Measurements from ENCODE around the gene WDR44.
"Not testable (repeated sequence)": the region's sequence is repeated elsewhere in the genome, so short reads cannot be mapped to it uniquely, and the experiment has no call there.

WDR44 gene

DNA sequence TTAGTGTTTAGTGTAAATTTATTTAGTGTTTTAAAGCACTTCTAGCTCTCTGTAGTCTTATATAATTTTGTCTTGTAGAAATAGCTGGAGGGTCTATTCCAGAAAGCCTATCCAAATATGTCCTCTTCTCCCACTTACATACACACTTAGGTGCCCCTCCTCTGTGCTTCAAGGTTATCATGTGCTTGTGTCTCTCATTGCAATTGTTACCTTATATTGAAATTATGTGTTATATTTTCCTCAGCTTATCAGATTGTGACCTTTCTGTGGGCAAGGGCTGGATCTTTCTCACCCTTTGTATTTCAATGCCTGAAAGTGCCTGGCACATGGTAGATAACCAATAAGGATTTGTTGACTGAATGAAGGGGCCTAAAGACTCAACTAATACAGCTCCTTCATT, 18.4 kb downstream of the WDR44 start:
- DNase-seq: no peak

DNA sequence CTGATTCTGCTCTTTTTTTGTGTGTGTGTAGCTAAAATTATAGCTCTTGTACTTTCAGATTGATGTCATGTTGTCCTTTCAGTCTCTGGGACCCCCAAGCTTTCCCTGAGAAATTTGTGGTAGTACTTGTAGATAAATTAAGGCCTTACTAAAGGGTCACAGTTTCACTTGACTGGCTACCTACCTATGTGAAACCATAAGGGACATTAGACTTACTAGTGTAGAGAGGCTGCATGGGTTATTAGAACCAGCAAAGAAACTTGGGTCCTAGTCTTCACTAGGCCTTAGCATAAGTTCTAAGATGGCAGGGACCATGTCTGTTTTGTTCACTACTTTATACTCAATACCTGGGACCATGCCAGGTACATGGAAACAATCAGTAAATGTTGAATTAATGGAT, 21.4 kb downstream of the WDR44 start:
- DNase-seq: no peak

DNA sequence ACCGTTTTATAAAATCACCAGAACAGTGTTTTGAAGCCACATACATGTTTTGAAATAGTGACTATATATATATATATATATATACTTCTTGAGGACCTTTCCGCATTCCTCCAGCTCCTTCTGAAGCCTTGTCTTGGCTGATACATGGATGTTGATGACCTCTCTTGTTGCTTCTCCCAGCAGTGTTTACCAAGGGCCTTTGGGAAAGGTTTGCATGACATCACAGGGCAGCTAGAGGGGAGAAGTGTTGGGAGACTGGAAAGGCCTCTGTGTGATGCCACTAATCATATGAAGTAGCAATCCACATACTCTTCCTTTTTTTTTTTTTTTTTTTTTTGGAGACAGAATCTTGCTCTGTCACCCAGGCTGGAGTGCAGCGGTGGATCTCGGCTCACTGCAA, 22.5 kb downstream of the WDR44 start:
- DNase-seq: no peak

DNA sequence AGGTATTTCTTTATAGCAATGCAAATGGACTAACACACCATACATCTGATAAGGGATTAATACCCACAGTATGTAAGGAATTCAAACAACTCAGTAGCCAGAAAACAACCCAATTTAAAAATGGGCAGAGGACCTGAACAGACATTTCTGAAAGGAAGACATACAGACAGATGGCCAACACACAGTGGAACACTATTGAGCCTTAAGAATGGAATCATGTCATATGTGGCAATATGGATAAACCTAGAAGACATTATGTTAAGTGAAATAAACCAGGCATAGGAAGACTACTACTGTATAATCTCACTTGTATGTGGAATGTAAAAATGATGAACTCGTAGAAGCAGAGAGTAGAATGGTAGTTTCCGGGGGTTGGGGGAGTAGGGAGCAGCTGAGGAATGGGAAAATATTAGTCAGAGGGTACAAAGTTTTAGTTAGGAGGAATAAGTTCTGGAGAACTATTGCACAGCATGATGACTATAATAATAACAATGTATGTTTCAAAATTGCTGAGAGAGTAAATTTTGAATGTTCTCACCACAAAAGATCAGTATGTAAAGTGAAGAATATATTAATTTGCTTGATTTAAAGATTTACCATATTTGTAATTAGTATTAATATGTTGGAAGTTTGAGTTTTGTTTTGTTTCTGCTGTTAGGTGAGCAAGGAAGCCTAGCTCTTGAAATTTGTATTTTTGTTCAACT, 25.2 kb downstream of the WDR44 start:
- DNase-seq: no peak

DNA sequence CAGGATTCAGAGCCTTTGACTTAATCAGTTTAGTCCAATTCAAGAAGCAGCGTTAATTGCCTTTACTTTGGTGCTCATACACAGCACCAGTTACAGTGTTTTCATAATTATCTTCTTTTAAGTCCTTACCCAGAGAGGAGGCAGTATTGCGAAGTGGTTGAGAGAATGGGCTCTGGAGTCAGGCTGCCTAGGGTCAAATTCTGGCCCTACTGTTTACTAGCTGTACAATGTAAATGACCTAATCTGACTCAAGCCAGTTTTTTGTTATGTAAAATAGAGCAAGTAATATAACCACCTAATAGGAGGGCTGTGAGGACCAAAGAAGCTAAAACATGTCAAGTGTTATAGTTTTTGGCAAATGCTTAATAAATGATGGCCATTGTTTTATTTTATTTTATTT, 27.6 kb downstream of the WDR44 start:
- no peak for DNase-seq

DNA sequence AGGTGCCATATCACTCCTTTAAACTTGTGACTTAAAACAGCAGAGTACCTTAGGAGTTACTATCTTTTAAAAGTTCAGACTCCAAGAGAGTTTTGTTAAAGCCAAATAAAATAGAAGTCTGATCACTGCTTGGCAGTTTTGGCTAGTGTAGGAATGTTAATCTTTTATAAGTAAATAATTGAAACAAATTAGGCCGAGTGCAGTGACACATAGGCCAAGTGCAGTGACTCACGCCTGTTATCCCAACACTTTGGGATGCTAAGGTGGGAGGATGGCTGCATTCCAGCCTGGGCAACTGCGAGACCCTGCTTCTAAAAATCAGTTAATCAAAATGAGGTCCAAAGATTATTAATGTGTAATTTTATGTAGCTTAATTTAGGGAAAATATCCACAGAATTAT, 37.2 kb downstream of the WDR44 start:
- no peak for DNase-seq

DNA sequence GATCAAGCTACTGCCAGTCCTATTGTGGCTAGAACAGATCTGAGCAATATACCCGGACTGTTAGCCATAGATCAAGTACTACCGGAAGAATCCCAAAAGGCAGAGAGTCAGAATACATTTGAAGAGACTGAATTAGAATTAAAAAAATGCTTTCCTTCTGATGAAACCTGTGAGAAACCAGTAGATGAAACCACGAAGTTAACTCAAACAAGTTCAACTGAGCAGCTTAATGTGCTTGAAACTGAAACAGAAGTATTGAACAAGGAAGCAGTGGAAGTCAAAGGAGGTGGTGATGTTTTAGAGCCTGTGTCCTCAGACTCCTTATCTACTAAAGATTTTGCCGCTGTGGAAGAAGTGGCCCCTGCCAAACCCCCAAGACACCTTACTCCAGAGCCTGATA, 46.8 kb downstream of the WDR44 start:
- DNase-seq: no peak

DNA sequence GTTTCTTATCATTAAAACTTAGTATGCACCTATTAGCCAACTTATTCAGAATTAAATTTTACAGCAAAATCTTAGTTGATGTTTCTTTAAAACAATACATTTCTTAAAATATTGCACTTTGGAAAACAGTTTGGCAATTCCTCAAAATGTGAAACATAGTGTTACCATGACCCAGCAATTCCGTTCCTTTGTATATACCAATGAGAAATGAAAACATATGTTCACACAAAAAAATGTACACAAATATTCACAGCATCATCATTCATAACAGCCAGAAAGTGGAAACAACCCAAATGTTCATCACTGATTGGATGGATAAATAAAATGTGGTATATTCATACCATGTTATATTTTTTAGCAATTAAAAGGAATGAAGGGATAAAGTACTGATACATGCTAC, 50.2 kb downstream of the WDR44 start:
- DNase-seq: no peak

DNA sequence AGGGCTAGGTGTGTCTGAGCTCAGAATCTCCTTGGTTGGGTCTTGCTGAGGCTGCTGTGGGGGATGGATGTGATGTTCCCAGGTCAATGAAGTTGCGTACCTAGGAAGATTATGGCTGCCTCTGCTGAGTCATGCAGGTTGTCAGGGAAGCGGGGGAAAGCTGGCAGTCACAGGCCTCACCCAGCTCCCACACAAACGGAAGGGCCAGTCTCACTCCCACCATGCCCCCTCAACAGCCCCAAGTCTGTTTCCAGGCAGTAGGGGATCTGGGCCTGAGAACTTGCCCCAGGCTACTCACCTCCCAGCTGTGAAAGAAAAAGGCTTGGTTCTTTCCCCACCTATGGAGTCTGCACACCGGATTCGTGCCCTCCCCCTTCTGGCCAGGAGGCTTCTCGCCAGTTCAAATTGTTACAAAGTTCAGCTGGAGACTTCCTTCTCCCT, 72.9 kb downstream of the WDR44 start:
- no peak for DNase-seq

DNA sequence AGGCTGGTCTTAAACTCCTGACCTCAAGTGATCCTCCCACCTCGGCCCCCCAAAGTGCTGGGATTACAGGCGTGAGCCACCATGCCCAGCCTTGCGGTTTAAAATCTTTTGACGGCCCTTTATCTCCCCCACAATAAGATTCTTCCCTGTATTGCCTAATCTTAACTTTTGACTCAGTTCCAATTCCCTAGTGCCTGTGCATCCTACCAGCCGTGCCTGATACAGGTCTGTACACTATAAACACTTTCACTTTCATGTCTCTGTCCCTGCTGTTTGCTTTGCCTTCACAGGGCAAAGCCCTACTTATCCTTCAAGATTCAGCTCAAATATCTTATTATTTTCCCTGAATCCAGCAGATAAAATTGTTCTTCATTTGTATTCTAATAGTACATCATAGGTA, 74.6 kb downstream of the WDR44 start:
- no peak for DNase-seq

DNA sequence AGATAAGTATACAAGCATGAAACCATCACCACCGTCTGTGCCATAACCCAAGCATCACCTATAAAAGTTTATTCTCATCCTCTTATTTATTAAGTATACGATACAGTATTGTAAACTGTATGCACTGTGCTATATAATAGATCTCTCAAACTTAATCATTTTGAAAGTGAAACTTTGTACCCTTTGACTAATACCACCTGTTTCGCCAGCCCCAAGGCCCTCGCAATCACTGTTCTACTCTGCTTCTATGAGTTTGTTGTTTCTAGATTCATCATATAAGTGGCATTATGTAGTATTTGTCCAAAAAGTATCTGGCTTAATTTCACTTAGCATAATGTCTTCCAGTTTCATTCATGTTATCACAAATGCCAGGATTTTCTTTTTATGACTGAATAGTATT, 77.7 kb downstream of the WDR44 start:
- DNase-seq: no peak

DNA sequence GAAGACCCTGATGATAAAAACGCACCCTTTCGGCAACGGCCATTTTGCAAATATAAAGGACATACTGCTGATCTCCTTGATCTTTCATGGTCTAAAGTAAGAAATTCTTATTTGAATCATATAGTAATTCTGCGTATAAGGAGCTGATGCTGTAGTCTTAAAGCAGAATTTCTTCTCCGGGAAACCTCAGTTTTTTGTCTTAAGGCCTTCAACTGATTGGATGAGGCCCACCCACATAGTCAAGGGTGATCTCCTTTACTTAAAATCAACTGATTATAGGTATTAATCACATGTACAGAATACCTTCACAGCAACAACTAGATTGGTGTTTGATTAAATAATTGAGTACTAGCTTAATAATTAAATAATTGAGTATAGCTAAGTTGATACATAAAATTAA, 86.9 kb downstream of the WDR44 start:
- DNase-seq: no peak

DNA sequence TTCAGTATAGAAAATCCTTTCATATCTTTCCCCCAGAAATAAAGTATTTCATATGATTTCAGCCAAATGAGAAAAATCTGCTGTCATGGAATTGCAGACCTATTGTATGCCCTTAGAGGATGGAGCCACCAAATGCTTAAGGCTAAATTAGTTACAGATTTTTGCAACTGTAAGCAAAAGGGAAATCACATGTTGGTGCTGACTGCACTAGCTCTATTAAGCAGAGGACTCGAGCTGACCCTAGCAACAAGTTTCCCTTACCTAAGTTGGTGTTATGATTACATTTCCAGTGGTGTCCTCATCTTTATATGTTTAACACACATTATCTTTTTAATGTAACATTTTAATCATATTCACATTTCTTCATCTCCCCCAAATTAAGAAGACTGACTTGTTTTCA, 91.4 kb downstream of the WDR44 start:
- peak in 1 of 2 donors; percentile 0 for DNase-seq

DNA sequence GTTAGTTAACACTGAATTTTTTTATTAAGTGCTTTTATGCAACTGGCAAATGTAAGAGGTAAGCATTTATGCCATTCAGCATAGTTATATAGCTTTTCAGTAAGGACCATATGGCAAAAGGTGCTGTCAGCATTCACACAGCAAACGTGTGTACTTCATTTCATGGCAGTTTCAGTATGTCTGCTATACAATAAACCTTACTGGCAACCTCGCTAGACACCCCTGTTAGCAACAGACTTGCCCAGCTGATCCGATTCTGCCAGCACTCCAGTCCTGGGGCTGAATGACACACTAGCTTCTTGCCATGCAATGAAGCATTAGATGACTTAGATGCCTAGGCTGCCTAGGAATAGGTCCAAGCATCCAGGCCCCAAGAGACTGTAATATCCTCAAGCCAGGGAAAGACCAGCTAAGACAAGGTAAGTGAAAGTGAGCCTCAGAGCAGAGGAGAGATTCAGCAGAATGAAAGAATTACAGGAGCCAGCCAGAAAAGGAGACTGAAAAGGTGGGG, 102.4 kb downstream of the WDR44 start:
- no peak for DNase-seq

DNA sequence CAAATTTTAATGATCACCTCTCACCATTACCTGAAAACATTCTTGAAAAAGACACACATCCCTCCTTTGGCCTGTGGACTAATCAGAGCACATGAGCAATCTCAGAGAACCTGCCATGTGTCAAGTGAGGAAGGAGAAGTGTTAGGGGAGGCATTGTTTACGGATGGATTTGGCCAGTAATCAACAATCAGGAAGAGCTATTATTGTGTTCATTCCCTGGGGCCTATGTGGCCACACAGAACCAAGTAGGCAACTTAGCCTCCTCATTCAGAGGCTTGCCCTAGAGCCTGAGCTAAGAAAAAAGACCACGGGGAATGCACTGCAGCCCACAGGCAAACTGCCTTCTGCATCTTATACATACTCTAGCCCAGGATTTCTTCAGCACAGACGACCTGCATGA, 109.1 kb downstream of the WDR44 start:
- no peak for DNase-seq

DNA sequence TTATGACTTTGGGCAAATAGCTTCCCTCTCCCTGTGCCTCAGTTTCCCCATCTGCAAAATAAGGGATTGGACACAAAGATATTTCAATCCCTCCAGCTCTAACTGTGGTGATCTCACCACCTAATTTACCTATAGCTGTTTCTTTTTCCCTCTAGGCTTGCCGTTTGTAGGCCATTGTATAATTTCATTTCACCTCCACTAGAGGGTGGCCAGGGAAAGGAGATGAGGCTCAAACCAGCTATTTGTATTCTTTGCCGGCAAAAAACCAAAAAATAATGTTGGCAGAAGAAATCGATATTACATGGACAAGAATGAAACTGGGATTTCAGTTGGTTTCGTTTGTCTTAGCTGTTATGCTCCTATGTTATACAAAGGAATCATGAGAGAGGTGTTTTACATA, 113.6 kb downstream of the WDR44 start:
- DNase-seq: peak; percentile 12 to 17

DNA sequence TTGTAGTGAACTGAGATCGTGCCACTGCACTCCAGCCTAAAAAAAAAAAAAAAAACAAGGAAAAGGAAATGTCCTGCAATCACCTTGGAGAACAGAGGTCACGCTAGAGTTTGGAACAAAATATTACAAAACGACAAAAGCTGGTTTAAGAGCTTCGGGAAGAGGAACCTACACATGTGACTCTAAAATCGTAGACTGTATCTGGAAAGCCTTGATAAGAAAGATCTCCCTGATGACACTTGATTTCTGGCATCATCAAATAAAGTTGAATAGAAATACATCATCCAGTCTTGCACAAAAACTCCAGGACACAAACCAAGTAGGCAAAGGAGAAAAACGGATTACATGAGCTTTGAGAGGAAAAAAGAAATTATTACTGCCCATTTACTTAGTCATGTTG, 118.6 kb downstream of the WDR44 start:
- DNase-seq: peak; percentile 57 to 59

DNA sequence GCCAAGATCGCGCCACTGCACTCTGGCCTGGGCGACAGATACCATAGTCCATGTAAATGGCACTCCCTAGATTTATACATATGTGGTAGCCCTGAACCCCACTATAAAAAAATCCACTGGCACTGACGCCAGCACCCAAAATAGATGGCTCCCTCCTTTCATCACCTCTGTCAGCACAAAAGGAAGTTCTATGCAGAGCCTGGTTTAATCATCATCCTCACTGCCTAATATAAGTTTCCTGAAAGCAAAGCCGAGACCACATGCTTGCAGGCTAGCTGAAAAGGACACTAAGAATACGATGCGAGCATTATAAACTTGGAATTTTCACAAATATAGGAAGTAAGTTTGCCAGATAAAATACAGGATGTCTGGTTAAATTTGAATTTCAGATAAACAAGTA, 122.2 kb downstream of the WDR44 start:
- peak; percentile 26 to 34 for DNase-seq

DNA sequence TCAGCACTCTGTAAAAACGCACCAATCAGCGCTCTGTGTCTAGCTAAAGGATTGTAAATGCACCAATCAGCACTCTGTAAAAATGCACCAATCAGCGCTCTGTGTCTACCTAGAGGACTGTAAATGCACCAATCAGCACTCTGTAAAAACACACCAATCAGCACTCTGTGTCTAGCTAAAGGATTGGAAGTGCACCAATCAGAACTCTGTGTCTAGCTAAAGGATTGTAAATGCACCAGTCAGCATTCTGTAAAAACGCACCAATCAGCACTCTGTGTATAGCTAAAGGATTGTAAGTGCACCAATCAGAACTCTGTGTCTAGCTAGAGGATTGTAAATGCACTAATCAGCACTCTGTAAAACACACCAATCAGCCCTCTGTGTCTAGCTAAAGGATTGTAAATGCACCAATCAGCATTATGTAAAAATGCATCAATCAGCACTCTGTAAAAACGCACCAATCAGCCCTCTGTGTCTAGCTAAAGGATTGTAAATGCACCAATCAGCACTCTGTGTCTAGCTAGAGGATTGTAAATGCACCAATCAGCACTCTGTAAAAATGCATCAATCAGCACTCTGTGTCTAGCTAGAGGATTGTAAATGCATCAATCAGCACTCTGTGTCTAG, 124.9 kb downstream of the WDR44 start:
- DNase-seq: not testable (repeated sequence)

DNA sequence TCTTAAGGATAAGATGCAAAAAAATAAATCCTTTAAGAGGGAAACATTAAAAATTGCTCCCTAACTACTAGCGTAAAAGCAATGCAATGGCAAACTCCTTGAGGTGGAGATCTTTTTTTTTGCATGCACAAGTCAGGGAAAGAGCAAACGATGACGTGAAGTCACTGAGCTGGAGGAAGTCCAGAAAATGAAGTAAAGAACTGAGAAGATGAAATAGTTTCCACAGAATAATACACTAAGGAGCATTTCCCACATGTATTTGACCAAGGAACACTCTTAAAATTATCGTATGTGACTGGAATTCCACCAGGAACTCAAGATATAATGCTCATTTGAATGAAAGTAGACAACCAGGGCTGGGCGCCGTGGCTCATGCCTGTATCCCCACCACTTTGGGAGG, 128.7 kb downstream of the WDR44 start:
- DNase-seq: no peak

DNA sequence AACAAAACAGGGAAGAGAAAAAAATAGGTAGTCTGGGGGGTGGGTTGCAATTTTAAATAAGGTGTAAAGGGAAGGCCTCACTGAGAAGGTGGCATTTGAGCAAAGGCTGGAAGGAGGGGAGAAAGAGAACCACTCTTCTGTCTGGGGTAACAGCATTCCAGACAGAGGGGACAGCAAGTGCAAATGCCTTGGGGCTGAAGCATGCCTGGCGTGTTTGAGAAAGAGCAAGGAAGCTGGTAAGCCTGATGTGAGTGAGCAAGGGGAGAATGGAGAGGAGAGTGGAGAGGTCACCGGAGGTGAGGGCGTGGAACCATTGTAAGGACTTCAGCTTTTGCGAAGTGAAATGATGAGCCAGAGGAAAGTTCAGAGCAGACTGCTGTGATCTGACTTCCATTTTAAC, 130.0 kb downstream of the WDR44 start:
- DNase-seq: no peak

DNA sequence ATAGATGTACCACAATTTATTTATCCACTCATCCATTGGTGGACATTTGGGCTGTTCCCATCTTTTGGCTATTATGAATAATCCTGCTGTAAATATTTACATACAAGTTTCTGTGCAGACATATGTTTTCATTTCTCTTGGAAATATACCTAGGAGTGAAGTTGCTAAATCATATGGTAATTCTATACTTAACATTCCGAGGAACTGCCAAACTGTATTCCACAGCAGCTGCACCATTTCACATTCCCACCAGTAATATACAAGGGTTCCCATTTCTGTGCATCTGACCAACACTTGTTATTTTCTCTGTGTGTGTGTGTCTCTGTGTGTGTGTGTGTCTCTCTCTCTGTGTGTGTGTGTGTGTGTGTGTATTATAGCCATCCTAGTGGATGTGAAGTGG, 134.3 kb downstream of the WDR44 start:
- no peak for DNase-seq

DNA sequence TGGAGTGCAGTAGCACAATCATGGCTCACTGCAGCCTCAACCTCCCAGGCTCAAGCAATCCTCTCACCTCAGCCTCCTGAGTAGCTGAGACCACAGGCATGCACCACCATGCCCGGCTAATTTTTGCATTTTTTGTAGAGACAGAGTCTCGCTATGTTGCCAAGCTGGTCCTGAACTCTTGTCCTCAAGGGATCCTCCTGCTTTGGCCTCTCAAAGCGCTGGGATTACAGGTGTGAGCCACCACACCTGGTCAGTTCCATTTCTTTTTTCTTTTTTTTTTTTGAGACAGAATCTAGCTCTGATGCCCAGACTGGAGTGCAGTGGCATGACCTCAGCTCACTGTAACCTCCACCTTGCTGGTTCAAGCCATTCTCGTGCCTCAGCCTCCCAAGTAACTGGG, 136.5 kb downstream of the WDR44 start:
- DNase-seq: not testable (repeated sequence)

DNA sequence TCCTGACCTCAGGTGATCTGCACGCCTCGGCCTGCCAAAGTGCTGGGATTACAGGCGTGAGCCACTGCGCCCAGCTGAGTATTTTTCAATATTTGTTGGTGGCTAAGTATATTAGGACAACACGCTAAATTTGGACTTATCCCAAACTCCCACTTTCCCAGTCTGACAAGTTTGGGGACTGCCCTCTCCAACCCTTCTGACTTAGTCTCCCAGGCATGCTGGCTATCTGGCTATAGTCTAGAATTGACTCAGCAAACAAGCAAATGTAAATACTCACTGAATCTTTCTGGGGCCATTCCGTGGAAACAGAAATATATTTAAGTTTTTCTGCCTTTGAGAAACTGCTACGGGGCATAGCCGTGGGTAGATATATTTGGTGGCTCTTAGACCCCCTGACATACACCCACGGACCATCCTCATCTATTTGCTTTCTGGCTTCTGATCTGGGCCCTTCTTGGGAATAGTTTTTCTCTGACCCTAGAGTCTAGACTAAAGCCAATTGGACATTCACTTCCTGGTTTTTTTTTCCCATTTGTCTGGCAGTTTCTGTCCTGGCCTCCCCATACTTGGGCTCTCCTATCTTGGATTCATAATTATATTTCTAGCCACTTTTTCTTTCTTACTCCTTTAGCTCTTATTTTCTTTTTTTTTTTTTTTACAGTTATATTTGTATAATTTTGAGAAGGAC, 138.5 kb downstream of the WDR44 start:
- DNase-seq: no peak
